Mucosa of stomach (tissue), 1 donor: Measurements from ENCODE around the gene MBOAT1.

Experiments
- H3K27me3 ChIP-seq: one replicate; pipeline ENCODE4 v1.7.0; 2013; ENCODE audit warnings: mild to moderate bottlenecking, low read length; ENCODE audit not compliant: control insufficient read depth, insufficient read depth
- H3K36me3 ChIP-seq: one replicate; pipeline ENCODE4 v1.7.0; 2013; ENCODE audit warnings: low read length; ENCODE audit not compliant: control insufficient read depth, insufficient read depth
- H3K4me1 ChIP-seq: one replicate; pipeline ENCODE4 v1.7.0; 2013; ENCODE audit warnings: mild to moderate bottlenecking, low read length; ENCODE audit not compliant: control insufficient read depth, insufficient read depth
- H3K4me3 ChIP-seq: one replicate; pipeline ENCODE4 v1.7.0; 2013; ENCODE audit warnings: low read length
- H3K9ac ChIP-seq: one replicate; pipeline ENCODE4 v1.7.0; 2013; ENCODE audit warnings: mild to moderate bottlenecking, low read length, moderate library complexity
- H3K9me3 ChIP-seq: one replicate; pipeline ENCODE4 v1.7.0; 2013; ENCODE audit warnings: mild to moderate bottlenecking, low read length, moderate library complexity; ENCODE audit not compliant: control insufficient read depth
- donor health status: Pancreatic carcinoma.

MBOAT1 gene

DNA sequence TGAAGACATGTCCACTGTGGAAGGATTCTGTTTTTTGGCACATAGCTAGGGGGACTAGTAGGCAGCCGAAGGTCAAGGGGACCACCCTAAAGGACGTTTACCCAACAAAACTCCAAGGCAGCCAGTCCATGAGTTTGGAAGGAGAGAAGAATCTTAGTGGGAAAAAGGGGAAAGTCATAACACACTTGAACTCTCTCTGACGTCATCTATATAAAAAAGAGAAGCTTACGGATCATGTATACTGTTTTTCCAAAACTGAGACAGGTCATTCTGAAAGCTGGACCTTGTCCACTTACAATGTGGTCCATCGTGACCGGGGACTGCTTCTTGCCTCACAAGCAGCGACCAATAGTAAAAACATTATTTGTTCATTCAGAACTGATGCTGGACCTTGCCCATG, 95.5 kb downstream of the MBOAT1 start:
- Histone ChIP-seq H3K9me3 (no peaks in the 10 kb centered on the region), H3K9ac (no peak overlapping the region), H3K4me1 (no peaks in the 10 kb centered on the region), H3K36me3 (peaks cover 6% of the 10 kb centered on the region), H3K27me3 (no peaks in the 10 kb centered on the region), H3K4me3 (no peak overlapping the region)

DNA sequence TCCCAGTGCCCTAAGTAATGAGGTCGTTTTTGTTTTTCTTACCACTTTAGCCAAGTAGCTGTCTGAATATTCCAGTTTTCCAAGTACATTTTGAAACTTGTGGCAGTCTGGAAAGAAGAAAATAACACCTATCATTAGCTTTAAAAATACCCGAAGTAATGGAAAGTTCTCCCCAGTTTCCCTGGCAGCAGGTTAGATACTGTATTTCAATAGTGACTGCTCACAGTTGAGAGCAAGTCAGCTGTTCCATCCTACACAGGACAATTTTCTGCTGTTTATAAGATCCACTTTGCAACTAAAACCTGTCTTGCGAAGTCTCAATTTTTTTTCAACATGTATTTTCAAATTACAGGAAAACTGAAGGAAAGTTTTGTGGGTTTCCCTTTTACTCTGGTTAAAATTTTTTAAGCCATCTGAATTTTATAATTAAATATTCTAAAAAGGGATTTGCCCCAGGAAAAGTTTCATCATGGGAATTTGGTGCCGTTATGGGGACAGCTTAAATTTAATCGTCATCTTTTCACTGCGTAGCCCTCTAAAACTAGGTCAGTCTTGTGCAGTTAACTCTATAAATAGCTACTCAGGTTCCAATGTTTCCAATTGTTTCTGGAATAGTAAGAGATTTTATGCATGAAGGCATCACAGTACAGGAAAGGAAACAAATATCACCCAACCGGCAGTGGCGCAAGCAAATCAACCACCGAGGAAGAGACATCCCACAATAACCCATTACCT, 96.9 kb downstream of the MBOAT1 start:
- no peak overlapping the region for H3K4me3 ChIP-seq
- no peaks in the 10 kb centered on the region for H3K9me3 ChIP-seq
- H3K9ac ChIP-seq, result no peak overlapping the region
- no peaks in the 10 kb centered on the region for H3K4me1 ChIP-seq
- H3K36me3 ChIP-seq, result peaks cover 6% of the 10 kb centered on the region
- no peaks in the 10 kb centered on the region for H3K27me3 ChIP-seq

DNA sequence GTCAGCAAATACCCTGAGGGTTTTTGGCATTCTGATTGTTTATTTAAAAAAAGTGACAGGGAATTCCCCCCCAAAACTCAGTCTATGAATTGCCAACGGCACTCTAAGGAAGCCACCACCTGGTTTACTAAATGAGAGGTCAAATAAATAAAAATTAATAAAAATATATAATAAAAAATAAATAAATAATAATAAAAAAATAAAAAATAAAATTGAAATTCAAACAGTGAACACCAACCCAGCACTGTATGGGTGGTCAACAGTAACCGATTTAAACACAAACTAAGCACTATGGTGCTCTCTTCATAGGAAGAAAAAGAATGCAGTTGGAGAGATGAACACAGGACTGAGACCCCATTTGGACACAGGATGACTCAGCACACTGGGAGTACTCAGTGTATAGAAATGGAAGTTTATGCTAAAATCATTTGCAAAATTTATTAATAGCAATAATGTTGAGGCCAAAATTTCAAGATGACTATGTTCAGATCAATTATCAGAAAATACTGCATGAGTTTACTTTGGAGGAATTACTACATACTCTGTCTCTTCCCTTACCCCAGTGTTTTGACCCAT, 98.5 kb downstream of the MBOAT1 start:
- Histone ChIP-seq H3K9ac (no peak overlapping the region), H3K36me3 (peaks cover 6% of the 10 kb centered on the region), H3K27me3 (no peaks in the 10 kb centered on the region), H3K9me3 (no peaks in the 10 kb centered on the region), H3K4me3 (no peak overlapping the region), H3K4me1 (no peaks in the 10 kb centered on the region)

DNA sequence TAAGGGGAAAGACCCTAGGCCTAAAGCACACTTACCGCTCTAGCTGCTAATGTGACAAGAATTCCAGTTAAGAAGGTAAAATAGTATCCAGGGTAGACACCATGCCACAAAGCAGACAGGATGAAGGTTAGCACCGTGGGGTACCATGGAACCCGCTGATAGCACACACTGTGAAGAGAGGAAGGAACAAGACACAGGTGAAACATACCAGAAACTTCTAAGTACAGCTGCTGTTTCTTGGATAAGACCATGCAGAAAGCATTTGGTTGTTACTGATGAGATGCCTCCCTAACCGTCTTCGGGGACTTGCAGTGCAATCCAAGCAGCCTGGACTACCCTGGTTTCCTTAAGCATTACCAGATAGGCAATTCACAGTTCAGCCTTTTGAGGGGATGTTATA, 99.4 kb downstream of the MBOAT1 start:
- Histone ChIP-seq H3K9ac (no peak overlapping the region), H3K4me3 (no peak overlapping the region), H3K9me3 (no peaks in the 10 kb centered on the region), H3K36me3 (peaks cover 6% of the 10 kb centered on the region), H3K27me3 (no peaks in the 10 kb centered on the region), H3K4me1 (no peaks in the 10 kb centered on the region)

DNA sequence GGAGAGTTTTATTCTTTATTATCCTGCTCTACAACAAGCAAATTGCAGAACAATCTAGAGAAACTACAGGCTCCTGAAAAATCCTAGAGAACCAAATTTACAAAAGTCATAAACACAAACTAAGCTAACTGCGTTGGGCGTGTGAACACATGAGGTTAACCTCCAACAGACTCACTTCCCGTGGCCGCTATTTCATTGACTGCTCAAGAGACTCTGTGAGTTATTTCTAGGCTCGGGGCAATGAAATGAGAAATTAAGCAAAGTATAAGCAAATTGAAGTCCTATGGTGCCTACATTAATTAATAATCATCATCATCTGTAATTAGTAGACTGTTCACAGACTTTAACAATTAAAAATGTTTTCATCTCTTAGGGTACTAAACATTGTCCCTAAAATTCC, 100.0 kb downstream of the MBOAT1 start:
- no peaks in the 10 kb centered on the region for H3K4me1 ChIP-seq
- H3K27me3 ChIP-seq, result no peaks in the 10 kb centered on the region
- peaks cover 6% of the 10 kb centered on the region for H3K36me3 ChIP-seq

DNA sequence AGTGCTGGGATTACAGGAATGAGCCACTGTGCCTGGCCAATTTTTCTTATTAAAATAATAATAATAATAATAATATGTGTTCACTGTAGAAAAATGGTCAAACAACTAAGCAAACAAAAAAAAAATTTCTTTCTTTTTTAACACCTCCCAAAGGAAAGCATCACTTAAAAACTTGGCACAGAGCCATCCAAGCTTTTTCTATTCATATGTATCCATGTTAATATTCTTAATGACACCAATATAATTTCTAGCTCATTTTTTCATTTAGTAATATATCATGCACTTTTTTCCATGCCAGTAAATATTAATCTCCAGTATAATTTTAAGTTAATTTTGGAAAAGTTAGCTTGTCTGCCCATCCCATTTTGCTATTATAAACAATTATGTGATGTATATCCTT, 101.8 kb downstream of the MBOAT1 start:
- Histone ChIP-seq H3K36me3 (peaks cover 6% of the 10 kb centered on the region), H3K4me1 (no peaks in the 10 kb centered on the region), H3K9me3 (no peaks in the 10 kb centered on the region), H3K4me3 (no peak overlapping the region), H3K27me3 (no peaks in the 10 kb centered on the region), H3K9ac (no peak overlapping the region)

More for the DNA sequence above, 100.0 kb downstream of the MBOAT1 start:
- no peak overlapping the region for H3K4me3 ChIP-seq
- H3K9me3 ChIP-seq, result no peaks in the 10 kb centered on the region
- no peak overlapping the region for H3K9ac ChIP-seq

DNA sequence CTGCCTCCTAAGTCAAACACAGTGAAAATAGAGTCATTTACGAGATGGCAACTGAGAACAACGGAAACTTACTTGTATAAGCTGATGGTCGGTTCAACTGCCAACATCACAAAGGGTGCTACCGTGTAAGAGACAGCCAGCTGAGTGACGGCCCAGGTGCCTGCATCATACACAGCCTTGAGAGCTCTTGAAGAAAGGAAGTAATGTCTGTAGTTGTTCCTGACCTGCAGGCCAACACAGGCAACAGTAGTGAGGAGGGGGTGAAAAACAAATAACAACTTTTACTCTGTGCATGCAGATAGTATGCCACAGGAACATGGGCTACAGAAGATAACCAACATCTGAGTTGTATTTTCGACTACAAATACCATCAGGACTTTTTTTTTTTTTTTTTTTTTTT, 102.7 kb downstream of the MBOAT1 start:
- Histone ChIP-seq H3K4me1 (no peaks in the 10 kb centered on the region), H3K36me3 (peaks cover 6% of the 10 kb centered on the region), H3K4me3 (no peak overlapping the region), H3K27me3 (no peaks in the 10 kb centered on the region), H3K9me3 (no peaks in the 10 kb centered on the region), H3K9ac (no peak overlapping the region)

DNA sequence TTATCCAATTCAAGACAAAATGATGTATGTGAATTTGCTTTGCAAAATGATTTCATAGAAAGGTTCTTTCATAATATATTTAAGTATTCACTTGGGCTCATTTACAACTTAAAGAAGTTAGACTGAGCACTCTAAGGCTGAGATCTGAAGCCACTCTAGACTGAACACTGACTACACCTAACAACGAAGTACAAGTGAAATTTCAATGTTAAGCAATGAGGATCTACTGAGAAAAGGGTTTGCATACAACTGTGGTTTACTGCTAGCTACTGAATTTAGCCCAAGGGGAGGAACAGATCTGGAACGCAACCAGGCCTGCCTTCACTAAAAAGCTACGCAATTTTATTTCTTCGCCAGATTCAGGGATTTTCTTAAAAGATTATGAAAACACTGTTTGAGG, 106.4 kb downstream of the MBOAT1 start:
- Histone ChIP-seq H3K4me3 (no peak overlapping the region), H3K9ac (no peak overlapping the region), H3K27me3 (no peaks in the 10 kb centered on the region), H3K4me1 (no peaks in the 10 kb centered on the region), H3K9me3 (no peaks in the 10 kb centered on the region), H3K36me3 (no peaks in the 10 kb centered on the region)

DNA sequence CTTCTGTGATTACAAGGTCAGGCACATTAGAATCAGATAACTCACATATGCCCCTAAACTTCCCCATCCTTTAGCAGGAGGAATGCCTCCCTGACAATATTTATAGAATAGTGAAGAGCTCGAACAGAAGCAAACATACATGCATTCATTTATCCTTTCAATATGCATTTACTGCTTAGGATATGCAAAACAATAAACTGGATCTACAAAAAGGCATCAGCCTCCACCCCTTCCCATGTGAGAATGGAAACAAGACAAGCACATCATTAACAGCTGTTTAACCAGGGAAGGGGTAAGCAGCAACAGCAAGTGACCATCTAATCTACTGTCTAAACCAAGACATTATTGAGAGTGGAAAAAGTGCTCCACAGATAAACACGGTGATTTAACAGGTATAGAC, 107.6 kb downstream of the MBOAT1 start:
- Histone ChIP-seq H3K4me3 (no peak overlapping the region), H3K4me1 (no peaks in the 10 kb centered on the region), H3K9ac (no peak overlapping the region), H3K9me3 (no peaks in the 10 kb centered on the region), H3K27me3 (no peaks in the 10 kb centered on the region), H3K36me3 (no peaks in the 10 kb centered on the region)

DNA sequence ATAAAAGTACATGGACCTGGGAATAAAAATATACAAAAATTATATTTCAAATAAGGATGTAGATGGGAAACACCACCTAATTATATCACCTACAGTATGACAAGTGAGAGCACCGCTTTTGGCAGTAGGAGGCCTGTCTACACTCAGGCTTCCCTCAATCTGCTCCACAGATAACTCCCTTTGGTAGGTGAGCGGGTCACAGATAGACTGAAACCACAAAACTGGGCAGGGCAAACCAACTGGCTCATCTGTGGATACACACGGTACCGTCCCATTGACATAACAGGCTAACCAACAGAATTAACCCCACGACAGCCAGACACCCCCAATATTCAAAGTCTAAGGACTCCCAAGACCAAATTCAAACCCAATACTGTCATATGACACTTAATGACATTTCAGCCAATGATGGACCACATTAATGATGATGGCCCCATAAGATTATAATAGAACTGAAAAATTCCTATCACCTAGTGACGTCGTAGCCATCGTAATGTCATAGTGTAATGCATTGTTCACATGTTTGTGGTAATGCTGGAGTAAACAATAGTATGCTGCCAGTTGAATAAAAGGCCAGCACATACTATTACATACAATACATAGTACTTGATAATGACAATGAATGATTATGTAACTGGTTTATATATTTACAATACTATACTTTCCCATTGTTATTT, 109.7 kb downstream of the MBOAT1 start:
- Histone ChIP-seq H3K4me3 (no peak overlapping the region), H3K9ac (no peak overlapping the region), H3K27me3 (no peaks in the 10 kb centered on the region), H3K4me1 (no peaks in the 10 kb centered on the region), H3K9me3 (no peaks in the 10 kb centered on the region), H3K36me3 (no peaks in the 10 kb centered on the region)

DNA sequence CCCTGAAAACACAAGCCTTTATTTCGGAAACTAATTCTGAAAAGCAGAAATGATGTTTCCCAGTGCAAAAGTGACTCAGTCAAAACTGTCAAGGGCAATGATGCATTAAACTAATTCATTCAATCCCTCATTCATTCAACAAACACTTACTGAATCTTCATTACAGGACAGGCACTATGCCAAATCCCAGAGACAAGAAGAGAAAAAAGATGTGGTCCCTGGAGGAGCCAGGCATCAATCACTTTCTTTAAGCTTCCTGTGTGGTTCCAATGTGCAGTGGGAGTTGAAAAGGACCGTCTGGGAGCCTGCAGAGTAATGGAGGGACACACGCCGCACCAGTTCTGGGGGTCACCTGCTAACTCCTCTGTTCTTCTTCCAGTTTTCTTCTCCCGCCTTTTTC, 113.1 kb downstream of the MBOAT1 start:
- Histone ChIP-seq H3K4me1 (no peaks in the 10 kb centered on the region), H3K9ac (no peak overlapping the region), H3K36me3 (no peaks in the 10 kb centered on the region), H3K4me3 (no peak overlapping the region), H3K27me3 (no peaks in the 10 kb centered on the region), H3K9me3 (no peaks in the 10 kb centered on the region)

DNA sequence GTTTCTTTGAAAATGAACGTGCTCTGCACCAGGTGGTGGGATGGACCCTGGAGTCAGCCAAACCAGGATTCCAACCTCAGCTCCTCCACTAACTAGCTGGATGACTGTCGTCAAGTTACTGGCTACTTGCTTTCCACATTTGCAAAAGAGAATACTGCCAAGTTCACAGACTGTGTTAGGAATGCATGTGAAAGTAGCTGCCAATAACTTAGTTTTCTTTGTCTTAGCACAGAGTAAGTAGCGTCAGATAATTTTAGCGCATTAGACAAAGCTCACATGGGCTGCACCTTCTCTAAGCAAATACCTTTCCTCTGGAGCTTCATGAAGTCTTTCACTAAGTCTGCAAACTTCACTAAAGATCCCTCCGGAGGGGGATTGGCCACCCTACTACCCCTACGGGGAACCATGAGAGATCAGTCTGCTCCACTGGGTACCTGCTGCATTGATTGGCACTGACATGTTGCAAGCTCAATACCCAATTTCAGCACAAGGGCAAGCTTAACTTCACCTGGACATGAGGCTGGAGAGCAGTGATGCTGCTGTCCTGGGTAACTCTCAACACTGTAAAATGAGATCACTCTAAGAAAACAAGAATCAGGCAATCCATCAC, 113.9 kb downstream of the MBOAT1 start:
- H3K4me3 ChIP-seq, result no peak overlapping the region
- H3K9me3 ChIP-seq, result no peaks in the 10 kb centered on the region
- no peak overlapping the region for H3K9ac ChIP-seq
- no peaks in the 10 kb centered on the region for H3K36me3 ChIP-seq
- H3K4me1 ChIP-seq, result no peaks in the 10 kb centered on the region
- H3K27me3 ChIP-seq, result no peaks in the 10 kb centered on the region
